HepG2 (cell line): ENCODE results near the gene ZNF813. TPM values are rescaled to one million over a fixed set of nuclear protein-coding genes. Genes with fewer than 3 reads are reported as not detected.

Experiments used
- CTCF ChIP-seq: sonication (generic); formaldehyde crosslinking; IDR thresholded peaks from 2 replicates; pipeline ENCODE4 v1.5.0; 2020; ENCODE audit warnings: mild to moderate bottlenecking, missing genetic modification reagents, moderate library complexity
- ERF ChIP-seq: IDR thresholded peaks from 2 replicates; pipeline ENCODE4 v1.6.1; 2018; ENCODE audit warnings: missing biosample characterization, missing genetic modification reagents
- GFI1 ChIP-seq: sonication (generic); formaldehyde crosslinking; IDR thresholded peaks from 2 replicates; pipeline ENCODE4 v1.5.0; 2020; ENCODE audit warnings: missing genetic modification reagents, mild to moderate bottlenecking, borderline replicate concordance
- GPN1 ChIP-seq: sonication (generic); formaldehyde crosslinking; IDR thresholded peaks from 2 replicates; pipeline ENCODE4 v1.5.1; 2020; ENCODE audit warnings: missing genetic modification reagents, borderline replicate concordance
- HOXA5 ChIP-seq: sonication (generic); formaldehyde crosslinking; IDR thresholded peaks from 2 replicates; pipeline ENCODE4 v1.4.0; 2020; ENCODE audit warnings: missing genetic modification reagents
- NCOR1 ChIP-seq: fragments of 200-600 bp; sonication (generic); IDR thresholded peaks from 2 replicates; pipeline ENCODE4 v1.7.0; 2017; ENCODE audit warnings: antibody characterized with exemption, low read length, borderline replicate concordance
- RAD51 ChIP-seq: fragments of 450-650 bp; IDR thresholded peaks from 2 replicates; pipeline ENCODE4 v1.6.1; 2016; ENCODE audit warnings: borderline replicate concordance
- STAG1 ChIP-seq: sonication (generic); formaldehyde crosslinking; IDR thresholded peaks from 2 replicates; pipeline ENCODE4 v1.4.0; 2020; ENCODE audit warnings: missing genetic modification reagents
- TCF7L2 ChIP-seq: IDR thresholded peaks from 2 replicates; pipeline ENCODE4 v1.6.1; 2011; ENCODE audit warnings: mild to moderate bottlenecking, low read depth, low read length, moderate library complexity
- ZC3H4 ChIP-seq: sonication (generic); formaldehyde crosslinking; IDR thresholded peaks from 2 replicates; pipeline ENCODE4 v1.4.0; 2020; ENCODE audit warnings: missing genetic modification reagents, borderline replicate concordance
- ZMYM2 ChIP-seq: sonication (generic); formaldehyde crosslinking; IDR thresholded peaks from 2 replicates; pipeline ENCODE4 v1.8.0; 2022; ENCODE audit warnings: mild to moderate bottlenecking, missing genetic modification reagents
- ZNF234 ChIP-seq: sonication (generic); formaldehyde crosslinking; conservative IDR thresholded peaks from 2 replicates; pipeline ENCODE4 v1.5.1; 2020; ENCODE audit warnings: mild to moderate bottlenecking, missing genetic modification reagents
- ZNF605 ChIP-seq: sonication (generic); formaldehyde crosslinking; IDR thresholded peaks from 2 replicates; pipeline ENCODE4 v1.8.0; 2022; ENCODE audit warnings: mild to moderate bottlenecking, missing genetic modification reagents
- ZNF790 ChIP-seq: sonication (generic); formaldehyde crosslinking; IDR thresholded peaks from 2 replicates; pipeline ENCODE4 v1.8.0; 2022; ENCODE audit warnings: missing genetic modification reagents, mild to moderate bottlenecking, borderline replicate concordance
- polyA plus RNA-seq, 8 experiments: library from polyadenylated mRNA; depleted of rRNA in 3 of 8; stranded (reverse) in 7 of 8; unstranded in 1 of 8; fragments of >200 nt; fragmentation: Illumina TruSeq in 4 of 8; extraction: Trizol in 4 of 8; gene quantifications; 2 replicates each; pipeline versions ENCODE4 v1.2.1 to v1.2.3, GENCODE V29; 2011 to 2016; ENCODE audit warnings: low read depth in 4 of 8, missing spikeins in 1 of 8, mixed read lengths in 1 of 8; ENCODE audit not compliant: insufficient read depth in 1 of 8
- total RNA-seq, 5 experiments: library from RNA; depleted of rRNA; stranded (reverse); fragments of >200 nt; fragmentation: Illumina TruSeq; extraction: Trizol; gene quantifications; 2 replicates each; pipeline ENCODE4 v1.2.3, GENCODE V29; 2016; ENCODE audit warnings: low read depth in 1 of 5
- TF ChIP-seq, protein P1 (sequence below): sonication (generic); formaldehyde crosslinking; IDR thresholded peaks from 2 replicates; pipeline ENCODE4 v1.4.0; 2020; ENCODE audit warnings: missing genetic modification reagents
- TF ChIP-seq, protein P2 (sequence below): sonication (generic); formaldehyde crosslinking; IDR thresholded peaks from 2 replicates; pipeline ENCODE4 v1.4.0; 2020; ENCODE audit warnings: missing genetic modification reagents
- TF ChIP-seq, protein P3 (sequence below), 2 experiments: sonication (generic) in 1 of 2; formaldehyde crosslinking in 1 of 2; IDR thresholded peaks; 2 replicates each; pipeline versions ENCODE4 v1.4.0 to v1.6.1; 2016 to 2020; ENCODE audit warnings: borderline replicate concordance in 1 of 2, low read depth in 1 of 2, mild to moderate bottlenecking in 1 of 2, missing genetic modification reagents in 1 of 2
- TF ChIP-seq, protein P4 (sequence below): sonication (generic); formaldehyde crosslinking; IDR thresholded peaks from 2 replicates; pipeline ENCODE4 v1.8.0; 2022; ENCODE audit warnings: mild to moderate bottlenecking, missing genetic modification reagents

Gene ZNF813
- total and polyA plus RNA-seq, 2 of the 13 experiments (the other 11 are each of a cell fraction or from before 2014, with no cell fraction given) = 2.1 to 8.9 TPM

- TF ChIP-seq, protein P1, sequence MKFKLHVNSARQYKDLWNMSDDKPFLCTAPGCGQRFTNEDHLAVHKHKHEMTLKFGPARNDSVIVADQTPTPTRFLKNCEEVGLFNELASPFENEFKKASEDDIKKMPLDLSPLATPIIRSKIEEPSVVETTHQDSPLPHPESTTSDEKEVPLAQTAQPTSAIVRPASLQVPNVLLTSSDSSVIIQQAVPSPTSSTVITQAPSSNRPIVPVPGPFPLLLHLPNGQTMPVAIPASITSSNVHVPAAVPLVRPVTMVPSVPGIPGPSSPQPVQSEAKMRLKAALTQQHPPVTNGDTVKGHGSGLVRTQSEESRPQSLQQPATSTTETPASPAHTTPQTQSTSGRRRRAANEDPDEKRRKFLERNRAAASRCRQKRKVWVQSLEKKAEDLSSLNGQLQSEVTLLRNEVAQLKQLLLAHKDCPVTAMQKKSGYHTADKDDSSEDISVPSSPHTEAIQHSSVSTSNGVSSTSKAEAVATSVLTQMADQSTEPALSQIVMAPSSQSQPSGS (CRISPR knock-in tag) = no peak
- TF ChIP-seq ZNF234 (no peak), STAG1 (CRISPR knock-in tag) (no peak), GPN1 (CRISPR knock-in tag) (no peak), TCF7L2 (no peak), CTCF (no peak), ZC3H4 (CRISPR knock-in tag) (no peak), ZMYM2 (CRISPR knock-in tag) (peak; percentile 46; the same call in 1 of the 2 replicates), ZNF790 (CRISPR knock-in tag) (no peak), GFI1 (CRISPR knock-in tag) (no peak), ERF (CRISPR knock-in tag) (0 out of 2 replicates have a peak, but pooled peaks have one; percentile 20), NCOR1 (no peak), HOXA5 (no peak), RAD51 (no peak), ZNF605 (CRISPR knock-in tag) (no peak)
- TF ChIP-seq, protein P2, sequence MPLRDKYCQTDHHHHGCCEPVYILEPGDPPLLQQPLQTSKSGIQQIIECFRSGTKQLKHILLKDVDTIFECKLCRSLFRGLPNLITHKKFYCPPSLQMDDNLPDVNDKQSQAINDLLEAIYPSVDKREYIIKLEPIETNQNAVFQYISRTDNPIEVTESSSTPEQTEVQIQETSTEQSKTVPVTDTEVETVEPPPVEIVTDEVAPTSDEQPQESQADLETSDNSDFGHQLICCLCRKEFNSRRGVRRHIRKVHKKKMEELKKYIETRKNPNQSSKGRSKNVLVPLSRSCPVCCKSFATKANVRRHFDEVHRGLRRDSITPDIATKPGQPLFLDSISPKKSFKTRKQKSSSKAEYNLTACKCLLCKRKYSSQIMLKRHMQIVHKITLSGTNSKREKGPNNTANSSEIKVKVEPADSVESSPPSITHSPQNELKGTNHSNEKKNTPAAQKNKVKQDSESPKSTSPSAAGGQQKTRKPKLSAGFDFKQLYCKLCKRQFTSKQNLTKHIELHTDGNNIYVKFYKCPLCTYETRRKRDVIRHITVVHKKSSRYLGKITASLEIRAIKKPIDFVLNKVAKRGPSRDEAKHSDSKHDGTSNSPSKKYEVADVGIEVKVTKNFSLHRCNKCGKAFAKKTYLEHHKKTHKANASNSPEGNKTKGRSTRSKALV (CRISPR knock-in tag) = no peak
- TF ChIP-seq, protein P3, sequence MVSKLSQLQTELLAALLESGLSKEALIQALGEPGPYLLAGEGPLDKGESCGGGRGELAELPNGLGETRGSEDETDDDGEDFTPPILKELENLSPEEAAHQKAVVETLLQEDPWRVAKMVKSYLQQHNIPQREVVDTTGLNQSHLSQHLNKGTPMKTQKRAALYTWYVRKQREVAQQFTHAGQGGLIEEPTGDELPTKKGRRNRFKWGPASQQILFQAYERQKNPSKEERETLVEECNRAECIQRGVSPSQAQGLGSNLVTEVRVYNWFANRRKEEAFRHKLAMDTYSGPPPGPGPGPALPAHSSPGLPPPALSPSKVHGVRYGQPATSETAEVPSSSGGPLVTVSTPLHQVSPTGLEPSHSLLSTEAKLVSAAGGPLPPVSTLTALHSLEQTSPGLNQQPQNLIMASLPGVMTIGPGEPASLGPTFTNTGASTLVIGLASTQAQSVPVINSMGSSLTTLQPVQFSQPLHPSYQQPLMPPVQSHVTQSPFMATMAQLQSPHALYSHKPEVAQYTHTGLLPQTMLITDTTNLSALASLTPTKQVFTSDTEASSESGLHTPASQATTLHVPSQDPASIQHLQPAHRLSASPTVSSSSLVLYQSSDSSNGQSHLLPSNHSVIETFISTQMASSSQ (IDR thresholded peaks at IDR 0.05; ENCODE audit: low read depth) = no peak
- TF ChIP-seq, protein P3 (CRISPR knock-in tag; IDR thresholded peaks at IDR 0.05; ENCODE audit: borderline replicate concordance) = no peak; the same call in 1 of the 2 replicates
- TF ChIP-seq, protein P4, sequence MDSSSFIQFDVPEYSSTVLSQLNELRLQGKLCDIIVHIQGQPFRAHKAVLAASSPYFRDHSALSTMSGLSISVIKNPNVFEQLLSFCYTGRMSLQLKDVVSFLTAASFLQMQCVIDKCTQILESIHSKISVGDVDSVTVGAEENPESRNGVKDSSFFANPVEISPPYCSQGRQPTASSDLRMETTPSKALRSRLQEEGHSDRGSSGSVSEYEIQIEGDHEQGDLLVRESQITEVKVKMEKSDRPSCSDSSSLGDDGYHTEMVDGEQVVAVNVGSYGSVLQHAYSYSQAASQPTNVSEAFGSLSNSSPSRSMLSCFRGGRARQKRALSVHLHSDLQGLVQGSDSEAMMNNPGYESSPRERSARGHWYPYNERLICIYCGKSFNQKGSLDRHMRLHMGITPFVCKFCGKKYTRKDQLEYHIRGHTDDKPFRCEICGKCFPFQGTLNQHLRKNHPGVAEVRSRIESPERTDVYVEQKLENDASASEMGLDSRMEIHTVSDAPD = no peak
Observed at GRCh38 chr19:53520547-53521372, 53.2 kb downstream of the ZNF813 start (continued).
